Measurements from ENCODE around the gene CCDC149.

Gene CCDC149

DNA sequence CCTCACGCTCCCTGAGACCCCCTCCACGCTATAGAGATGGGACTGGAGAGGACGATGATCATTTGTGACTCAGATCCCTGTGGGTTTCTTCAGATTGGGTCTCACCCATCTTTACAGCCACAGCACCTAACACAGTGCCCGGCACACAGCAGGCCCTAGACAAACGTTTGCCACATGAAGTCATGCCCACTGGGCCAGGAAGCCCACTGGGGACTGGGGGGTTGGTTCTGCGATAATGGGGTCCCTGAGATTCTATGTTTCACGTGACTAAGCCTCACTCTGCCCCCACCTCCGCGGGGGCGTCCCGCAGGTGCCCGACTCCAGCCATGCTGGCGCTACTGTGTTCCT lies 113.7 kb downstream of the CCDC149 start:
- DNase-seq, result no peak

DNA sequence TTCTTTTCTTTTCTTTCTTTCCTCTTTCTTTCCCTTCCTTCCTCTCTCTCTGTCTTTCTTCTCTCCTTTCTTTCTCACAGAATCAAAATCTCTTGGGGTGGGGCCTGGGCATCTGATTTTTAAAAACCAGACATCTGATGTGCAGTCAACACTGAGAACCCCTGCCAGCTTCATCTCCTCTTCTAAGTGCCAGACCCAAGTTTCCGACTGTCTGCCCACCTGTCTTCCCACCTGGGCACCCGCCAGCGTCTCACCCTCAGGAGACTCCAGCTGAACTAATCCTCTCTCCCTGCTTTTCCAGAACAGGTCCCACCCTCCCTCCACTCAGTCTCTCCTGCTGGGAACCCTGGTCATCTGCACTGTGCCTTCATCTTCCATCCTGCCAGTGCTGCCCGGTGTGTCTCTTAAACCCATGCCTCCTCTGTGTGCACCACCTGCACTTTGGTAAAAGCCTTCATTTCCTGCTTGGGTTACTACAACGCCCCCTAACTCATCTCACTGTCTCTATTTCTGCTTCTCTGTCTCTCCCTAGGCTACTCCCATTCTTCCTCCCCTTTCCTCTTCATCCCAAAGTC lies 114.7 kb downstream of the CCDC149 start:
- no peak for DNase-seq

DNA sequence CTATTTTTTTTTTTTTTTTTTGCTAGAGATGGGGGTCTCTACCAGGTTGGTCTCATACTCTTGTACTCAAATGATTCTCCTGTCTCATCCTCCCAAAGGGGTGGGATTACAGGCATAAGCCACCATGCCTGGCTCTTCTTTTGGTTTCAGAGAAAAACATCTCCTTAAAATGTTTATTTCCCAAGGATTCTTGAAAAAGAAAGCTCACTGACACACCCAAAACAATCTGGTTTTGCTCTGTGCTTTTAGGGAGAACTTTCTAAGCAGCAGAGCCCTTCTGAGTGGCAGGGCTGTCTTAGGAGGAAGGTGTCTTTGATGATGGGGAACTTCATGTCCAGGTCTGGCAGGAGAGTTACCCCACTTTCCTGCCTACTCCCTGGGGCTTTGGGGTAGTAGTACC lies 116.2 kb downstream of the CCDC149 start:
- no peak for DNase-seq

DNA sequence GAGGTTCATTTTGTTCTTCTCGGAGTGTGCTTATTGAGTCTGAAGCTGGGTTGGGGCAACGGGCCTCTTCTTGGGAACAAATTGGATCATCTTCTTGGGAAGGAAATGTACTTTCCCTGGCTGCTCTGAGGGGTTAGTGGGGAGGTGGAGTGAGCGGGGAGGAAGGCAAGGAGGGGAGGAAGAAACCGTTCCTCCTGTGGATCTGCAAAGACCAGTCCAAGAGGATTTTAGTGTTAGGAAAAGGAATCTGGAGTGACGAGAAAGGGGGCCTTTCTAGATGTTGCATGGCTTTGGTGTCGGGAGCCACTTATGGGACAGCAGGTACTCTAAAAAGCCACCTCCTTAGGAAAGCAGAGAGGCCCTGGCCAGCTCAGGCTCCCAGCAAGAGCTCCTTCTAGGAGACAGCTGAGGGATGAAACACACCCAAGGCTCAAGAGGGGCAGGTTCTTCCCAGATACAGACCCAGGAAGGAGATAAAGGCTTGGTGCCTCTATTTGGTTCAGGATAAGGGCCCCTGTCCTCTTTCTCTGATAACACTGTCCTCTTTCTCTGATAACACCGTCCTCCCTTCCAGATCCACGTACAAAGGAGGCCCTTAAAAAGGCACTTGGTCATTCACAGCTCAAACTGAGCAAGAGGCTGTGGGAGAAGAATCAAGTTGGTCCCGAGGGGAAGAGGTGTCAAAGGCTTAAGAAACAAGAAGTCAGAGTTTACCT lies 117.0 kb downstream of the CCDC149 start:
- no peak for DNase-seq

DNA sequence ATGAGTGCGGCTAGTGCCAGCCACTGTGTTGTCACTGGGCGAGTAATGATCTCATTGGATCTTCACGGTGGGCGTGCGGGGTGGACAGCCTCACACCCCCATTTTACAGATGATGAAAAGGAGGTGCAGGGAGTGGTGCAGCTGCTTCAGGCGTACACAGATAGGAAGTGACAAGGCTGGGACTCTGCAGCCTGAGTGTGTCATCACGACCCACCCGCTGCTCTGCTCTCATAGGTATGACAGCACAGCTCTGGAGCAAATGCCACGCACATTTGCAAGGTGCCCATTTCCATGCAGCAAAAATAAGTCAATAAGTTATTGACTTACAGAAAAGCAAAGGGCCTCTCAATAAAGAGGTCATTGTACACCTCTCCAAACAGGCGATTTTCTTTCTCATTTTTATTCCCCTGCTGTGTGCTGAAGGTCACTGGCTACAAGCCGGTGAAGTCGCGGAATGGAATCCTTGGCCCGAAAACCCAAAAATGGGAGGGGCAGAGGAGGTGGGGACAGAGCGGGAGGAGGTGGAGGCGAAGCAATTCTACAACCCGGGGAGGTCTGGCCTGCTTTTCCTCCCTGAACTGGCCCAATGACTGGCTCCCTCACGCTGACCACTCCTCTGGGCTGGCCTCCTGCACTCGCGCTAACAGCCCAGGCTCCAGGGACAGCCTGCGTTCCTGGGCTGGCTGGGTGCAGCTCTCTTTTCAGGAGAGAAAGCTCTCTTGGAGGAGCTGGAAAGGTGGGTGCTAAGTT lies 117.8 kb downstream of the CCDC149 start, which contains the start of gene SOD3:
SOD3 (plus strand) TSS at position 658 of the 750 bp plus-strand sequence. CDS start 3,949 bp downstream, outside the sequence.
- DNase-seq, result no peak

DNA sequence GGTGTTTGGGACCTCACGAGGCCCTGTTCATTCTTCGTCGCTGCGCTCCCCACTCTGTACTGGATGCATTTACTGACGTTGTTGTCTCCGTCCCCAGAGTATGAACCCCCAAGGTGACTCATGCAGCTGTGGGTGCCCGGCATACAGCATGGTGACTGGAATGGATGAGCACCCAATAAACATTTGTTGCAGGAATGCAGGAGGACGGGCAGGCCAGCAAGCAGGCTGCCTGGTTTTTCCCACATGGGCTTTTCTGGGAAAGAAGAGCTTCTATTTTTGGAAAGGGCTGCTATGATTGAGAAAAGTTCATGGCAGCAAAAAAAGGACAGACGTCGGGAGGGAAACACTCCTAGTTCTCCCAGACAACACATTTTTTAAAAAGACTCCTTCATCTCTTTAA lies 118.4 kb downstream of the CCDC149 start:
- no peak for DNase-seq

DNA sequence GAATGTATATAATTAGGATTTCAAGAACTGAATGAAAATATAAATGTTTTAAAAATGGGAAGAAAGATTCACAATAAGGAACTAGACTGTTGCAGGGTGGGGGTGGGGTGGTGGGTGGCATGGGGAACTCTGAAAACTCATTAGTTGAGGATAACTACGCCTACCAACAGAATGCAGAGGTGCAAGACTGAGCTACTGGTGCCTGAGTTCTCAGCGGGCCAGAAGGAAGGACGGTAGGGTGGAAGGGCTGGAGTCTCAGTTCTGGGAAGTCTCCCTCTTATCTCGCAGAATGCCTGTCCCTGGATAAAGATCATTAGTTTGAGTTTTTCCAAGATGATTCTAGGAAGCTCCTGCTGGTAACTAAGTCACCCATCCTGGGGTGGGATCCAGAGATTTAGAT lies 118.8 kb downstream of the CCDC149 start:
- DNase-seq, result no peak

DNA sequence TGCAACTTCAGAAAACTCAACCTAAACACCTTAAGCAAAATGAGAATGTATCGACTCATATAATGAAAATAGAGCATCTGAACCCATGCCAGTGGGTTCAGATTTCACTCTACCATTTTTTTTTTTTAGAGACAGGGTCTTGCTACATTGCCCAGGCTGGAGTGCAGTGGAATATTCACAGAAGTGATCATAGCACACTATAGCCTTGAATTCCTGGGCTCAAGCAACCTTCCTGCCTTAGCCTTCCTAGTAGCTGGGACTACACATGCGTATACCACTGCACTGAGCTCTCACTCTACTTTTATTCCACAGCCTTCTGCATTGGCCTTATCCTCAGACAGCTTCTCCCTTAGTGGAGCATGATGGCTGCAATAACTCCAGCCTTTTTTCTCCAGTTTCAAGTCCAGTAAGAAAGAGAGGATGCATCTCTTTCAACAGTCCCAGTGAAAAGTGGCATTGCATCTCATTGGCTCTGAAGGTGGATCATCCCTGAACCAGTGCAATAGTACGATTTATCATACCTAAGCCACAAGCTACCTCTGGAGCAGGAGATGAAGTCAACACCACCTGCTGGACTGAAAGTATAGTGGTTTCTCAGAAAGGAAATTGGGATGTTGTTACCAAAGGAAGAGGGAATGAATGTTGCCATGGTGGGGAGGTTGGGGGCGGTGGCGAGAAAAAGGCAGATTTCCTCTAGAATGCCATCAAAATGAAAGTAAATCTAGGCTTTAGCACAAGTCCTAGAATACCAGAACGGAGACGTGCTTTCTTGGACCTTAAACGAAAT lies 119.4 kb downstream of the CCDC149 start:
- no peak for DNase-seq

DNA sequence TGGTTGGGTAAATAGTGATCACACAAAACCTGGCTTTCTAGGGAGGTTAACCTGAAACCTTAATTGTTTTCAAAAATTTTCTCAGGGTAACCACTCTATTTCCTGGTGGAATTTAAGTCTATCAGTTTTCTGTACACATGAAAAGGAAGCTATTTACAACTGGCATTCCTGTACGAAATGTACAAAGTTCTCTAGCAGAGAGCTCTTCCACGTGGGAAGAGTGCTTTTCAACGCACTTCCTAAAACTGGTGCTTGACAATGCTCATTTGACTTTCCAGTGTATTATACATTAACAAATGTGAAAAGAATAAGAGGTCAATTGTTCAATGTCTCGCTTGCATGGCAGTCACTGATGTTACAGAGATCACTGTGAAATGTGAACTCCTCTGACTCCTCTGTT lies 120.3 kb downstream of the CCDC149 start:
- no peak for DNase-seq

DNA sequence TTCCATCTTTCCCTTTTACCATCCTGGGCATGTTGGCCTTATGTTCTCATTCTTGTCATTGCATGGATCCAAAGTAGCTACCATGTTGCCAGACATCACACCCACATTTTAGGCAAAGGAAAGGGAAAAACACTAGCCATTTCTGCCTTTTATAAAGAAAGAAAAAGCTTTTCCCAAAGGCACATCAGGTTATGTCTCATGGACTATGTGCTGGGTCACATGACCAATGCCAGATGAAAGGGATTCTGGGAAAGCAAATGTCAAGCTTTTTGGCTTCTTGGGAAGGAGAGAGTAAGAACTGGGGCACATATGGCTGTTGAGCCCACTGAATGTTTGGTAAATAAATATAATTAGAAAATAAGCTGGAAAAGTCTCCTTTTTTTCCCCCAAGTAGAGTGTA lies 121.8 kb downstream of the CCDC149 start:
- DNase-seq, result no peak

DNA sequence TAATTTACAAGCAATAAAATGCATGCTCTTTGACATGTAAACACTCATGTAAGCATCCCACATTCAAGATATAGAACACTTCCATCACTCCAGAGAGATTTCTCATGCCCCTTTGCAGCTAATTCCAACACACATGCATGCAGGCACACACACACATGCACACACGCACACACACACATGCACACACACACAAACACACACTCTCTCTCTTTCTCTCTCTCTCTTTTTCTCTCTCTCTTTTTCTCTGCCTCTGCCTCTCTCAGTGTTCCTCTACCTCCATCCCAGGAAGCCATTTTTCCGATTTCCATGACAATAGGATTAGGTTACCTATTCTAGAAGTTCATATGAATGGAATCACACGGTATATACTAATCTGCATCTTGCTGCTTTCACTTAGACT lies 129.3 kb downstream of the CCDC149 start:
- DNase-seq, result no peak

DNA sequence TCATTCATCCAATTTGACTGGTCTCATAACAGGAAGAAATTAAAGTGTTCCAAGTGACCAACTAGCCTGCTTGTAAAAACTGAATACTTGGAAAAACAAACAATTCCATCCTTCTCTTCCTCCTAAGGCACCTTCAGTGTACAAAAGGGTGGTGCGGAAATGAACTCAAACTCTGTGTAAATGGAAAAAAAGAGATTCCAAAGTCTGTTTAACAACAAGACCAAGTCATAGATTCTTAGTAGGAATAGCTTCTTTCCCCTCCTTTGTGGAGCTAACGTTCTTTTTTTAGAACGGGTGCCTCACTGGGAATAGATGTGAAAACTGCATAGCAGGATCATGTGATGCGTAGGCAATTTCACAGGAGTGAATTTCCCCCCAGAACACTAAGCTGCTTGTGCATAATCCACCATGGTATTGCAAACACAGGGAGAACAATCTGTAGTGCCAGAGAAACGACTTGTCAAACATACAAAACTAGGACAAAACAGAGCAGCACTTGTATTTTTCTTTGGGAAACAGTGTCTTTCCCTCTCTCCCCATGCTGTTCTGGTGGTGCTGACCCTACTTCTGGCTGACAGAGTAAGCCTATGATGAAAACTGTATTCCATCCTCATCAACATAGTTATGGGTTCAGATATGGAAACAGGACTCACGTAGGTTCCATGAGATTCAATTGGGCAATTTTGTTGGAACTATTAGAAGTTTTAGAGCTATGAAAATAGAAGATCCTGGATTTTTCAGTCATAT lies 130.7 kb downstream of the CCDC149 start:
- DNase-seq, result no peak

DNA sequence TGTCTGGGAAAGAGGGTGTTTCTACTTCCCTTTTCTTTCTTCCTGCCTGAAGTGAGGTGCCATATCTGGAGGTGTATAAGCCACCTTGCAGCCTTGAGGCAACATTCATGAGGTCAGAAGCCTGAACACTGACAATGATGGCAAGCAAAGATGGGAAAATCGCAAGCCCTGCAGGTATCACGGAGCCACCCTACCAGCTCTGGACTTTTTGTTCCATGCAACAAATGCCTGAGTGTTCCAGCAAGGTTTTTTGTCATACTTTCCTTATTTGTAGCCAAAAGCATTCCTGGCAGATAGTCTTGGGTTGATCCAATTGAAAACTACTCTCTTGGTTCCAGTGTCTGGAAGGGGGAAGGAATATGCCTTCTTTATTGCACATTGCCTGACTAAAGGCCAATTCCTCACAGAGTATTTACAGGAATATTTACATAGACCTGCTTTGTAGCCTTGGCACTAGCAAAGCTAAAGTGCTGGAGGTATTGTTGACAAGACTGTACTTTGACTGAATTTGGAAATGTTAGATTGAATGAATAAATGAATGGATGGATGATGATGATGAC lies 131.8 kb downstream of the CCDC149 start:
- DNase-seq, result no peak

DNA sequence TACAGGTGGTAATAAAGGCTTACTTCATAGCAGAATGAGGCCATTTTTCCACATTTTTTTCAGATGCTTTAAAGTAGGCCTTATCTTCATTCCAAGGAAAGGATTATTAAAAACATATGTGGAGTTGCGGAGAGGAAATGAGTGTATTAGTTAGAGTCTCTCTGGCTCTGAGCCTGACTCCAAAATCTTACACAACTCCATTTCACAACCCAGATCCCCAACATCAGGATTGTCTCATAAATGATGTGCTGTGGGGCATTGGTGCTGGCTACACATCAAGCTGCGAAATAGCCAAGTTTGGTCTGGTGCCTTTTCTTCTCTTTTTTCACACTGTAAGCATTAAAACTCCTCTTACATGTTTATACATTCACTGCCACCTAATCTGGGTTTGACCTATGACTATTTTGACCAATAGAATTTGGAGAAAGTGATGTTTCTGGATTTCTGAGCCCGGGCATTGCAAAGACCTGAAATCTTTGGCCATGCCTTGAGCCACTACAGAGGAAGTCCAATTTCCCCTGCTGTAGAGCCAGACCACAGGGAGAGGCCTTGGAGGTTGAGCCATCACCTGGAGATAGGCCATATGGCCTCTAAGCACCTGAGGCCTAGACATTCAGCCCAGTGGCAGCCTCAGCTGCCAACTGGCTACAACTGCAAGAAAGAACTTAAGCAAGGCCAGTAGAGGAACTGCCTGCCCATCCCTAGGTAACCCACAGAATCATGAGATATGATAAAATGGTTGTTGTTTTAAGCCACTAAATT lies 134.2 kb downstream of the CCDC149 start:
- no peak for DNase-seq

DNA sequence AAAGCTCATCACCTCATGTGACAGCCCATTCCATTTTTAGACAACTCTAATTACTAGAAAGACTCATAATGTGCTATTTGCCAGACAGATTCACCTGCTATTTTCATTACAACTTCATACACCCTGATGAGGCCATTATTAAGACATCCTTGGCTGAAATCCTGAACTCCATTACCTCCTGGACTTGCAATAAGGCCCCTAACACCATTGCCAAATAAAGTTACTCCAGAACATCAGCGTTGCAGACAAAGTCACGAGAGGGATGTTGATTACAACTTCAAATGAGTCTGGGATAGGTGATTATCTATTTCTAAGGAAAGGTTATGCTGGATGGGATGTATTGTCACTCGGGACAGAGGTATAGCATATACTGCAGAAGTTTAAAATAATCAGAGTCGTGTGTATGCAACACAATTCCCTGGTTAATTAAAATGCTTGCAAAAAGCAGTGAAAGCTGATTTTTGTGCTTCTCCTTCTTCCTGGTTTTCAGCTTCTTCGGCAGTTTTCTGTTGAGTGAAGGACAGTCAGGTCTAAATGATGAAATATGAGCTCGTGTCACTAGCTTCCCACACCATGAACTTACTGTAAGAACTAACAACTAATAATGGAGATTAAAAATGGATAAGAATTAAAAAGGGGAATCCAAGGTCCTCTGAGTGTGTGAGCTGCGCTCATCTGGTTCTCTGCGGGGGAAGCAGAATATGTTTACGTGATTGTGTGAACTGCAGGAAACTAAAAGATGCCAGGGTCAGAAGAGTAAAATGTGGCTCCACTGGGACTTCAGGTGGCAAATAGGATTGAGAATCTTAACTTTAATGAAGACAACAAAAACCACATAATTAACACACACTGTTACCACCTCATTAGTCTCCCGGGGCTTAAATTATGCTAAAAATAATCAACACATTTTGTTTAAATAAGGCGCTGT lies 135.0 kb downstream of the CCDC149 start:
- no peak for DNase-seq

DNA sequence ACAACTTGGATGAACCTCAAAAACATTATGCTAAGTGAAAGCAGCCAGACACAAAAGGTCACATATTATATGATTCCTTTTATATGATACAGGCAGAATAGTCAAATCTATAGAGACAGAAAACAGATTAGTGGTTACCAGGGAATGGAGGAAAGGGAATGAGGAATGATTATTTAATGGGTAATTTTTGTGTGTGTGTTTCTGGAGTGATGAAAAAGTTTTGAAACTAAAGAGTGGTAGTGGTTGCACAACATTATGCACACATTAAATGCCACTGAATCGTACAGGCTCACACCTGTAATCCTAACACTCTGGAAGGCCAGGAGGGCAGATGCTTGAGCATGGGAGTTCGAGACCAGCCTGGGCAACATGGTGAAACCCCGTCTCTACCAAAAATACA lies 137.1 kb downstream of the CCDC149 start:
- no peak for DNase-seq

DNA sequence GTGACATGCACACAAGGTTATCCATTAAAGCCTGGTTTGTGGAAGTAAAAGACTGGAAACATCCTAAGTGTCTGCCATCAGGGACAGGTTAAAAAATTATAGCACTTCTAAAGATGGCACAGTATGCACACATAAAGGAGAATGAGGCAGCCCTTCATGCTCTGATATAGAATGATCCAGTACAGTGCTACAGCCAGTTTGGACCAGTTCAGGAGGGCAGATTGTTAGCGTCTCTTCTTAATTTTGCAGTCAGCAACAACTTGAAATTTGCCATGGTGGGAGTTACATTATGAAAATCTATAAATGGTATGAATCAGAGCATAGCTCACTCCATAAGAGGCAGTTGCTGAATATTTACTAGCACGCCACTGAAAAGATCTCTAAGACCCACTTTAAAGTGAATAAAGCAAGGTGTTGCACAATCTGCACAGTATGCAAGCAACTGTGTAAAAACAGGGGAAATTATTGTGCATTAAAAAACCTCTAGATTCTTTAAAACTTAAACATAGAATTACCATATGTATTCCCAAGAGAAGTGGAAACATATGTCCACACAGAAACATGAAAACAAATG lies 137.7 kb downstream of the CCDC149 start:
- DNase-seq, result no peak

DNA sequence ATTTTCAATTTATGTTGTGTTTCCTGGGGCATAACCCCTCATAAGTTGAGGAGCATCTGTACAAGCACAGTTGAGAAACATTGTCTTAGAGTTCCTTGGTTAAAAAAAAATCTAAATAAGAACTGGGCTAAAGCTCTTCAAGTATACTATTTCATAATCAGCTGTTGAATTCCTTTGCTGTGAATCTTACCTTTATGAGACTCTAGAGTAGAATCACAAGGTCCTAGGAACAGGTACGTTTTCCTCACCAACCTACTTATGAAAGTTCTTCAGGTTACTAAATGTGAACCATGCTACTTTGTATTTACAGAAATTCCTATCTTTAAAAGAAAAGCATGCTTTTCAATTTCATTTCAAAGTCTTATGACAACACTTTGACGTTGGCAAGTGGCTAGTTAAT lies 138.4 kb downstream of the CCDC149 start:
- no peak for DNase-seq

DNA sequence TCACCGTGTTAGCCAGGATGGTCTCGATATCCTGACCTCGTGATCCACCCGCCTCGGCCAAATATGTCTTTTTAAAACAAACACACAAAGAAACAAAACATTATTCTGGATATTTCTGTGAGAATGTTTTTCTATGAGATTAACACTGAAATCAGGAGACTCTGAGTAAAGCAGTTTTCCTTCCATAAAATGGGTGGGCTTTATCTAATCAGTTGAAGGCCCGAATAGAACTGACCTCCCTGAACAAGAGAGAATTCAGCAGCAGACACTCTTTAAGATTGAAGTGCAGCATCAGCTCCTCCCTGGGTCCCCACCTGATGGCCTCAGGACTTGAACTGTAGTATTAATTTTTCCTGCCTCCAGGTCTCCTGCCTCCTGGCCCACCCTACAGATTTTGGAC lies 139.9 kb downstream of the CCDC149 start:
- no peak for DNase-seq
